HG03354 (cell line): ENCODE measurements around the gene GOLGA6L7.
"Not testable (repeated sequence)": the region's sequence is repeated elsewhere in the genome, so short reads cannot be mapped to it uniquely, and the experiment has no call there.

Experiments used
- ATAC-seq: cut with Tn5 transposase; IDR thresholded peaks from one replicate; pipeline ENCODE4 v1.9.1; 2021; ENCODE audit warnings: mild to moderate bottlenecking; ENCODE audit not compliant: unreplicated experiment, poor library complexity, severe bottlenecking

Gene GOLGA6L7

GRCh38 chr15:28848521-28848920 lies at the start of gene GOLGA6L7:
Gene GOLGA6L7, minus strand, starts transcription at chr15:28848644. Its CDS starts 95 bp downstream, at chr15:28848549.
- ATAC-seq: not testable (repeated sequence)

DNA sequence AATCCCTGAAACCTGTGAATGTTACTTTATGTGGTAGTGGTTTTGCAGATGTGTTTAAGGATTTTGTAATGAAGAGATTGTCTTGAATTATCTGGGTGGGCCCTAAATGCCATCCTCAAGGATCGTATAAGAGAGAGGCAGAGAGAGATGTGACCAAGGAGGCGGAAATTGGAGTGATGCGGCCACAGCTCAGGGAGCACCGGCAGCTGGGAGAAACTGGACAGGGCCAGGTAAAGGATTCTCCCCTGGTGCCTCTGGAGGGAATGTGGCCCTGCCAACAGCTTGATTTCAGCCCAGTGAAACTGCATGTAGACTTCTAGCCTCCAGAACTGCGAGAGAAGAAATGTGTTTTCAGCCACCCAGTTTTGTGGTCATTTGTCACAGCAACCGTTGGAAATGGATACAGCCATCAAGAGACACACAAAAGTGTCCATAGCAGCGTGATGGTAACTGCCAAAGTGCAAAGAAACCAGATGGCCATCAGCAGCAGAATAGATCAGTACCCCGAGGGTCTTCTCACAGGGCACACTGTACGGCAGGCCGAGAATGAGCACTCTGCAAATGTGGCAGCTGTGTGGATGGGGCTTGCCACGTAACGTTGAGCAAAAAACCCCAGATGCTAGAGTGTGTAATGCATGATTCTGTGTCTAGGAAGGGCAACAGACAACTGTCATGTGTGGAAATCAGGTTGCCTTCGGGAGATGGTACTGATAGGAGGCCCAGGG lies 49.6 kb upstream of the GOLGA6L7 start:
- no peak for ATAC-seq

DNA sequence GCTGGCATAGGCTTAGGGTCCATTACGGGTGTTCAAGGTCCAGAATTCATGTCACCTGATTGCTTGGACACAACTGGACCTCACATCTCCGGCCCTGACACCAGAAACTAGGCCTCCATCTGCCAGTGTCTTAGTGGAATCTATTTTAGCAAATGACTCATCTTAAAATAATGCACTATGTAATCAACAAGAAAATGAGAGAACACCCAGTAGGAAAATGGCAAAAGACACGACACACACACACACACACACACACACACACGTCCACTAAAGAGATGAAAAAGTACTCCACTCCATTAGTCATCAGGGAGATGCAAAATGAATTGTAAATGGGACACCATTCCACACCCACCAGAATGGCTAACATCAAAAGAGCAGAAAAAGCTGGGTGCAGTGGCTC lies 48.5 kb upstream of the GOLGA6L7 start:
- no peak for ATAC-seq

GRCh38 chr15:28895566-28895965 lies 47.1 kb upstream of the GOLGA6L7 start:
- ATAC-seq: no peak

GRCh38 chr15:28895146-28895545 lies 46.7 kb upstream of the GOLGA6L7 start:
- ATAC-seq: no peak

DNA sequence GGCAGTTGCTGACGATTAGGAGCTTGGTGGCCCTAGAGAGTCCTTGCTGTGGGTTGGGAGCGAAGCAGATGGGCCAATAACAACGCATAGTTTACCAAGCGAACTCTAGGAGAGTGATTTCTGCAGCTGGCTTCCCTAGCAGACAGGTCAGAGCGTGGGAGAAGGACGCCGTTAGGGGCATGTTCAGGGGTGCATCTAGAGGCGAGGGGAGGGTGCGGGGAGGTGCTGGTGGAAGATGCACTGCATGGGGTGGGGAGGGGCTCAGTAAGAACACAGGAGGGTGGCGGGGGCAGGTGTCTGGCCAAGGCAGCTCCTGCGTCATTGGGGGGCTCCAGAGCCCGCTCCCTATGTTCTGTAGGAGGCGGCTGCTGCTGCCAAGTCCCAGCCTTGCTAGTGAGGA lies 46.2 kb upstream of the GOLGA6L7 start:
- no peak for ATAC-seq

- no peak for ATAC-seq
These were observed 44.6 kb upstream of the GOLGA6L7 start for GRCh38 chr15:28892789-28893610.

- no peak for ATAC-seq
These were observed 43.1 kb upstream of the GOLGA6L7 start for GRCh38 chr15:28891588-28891987.

DNA sequence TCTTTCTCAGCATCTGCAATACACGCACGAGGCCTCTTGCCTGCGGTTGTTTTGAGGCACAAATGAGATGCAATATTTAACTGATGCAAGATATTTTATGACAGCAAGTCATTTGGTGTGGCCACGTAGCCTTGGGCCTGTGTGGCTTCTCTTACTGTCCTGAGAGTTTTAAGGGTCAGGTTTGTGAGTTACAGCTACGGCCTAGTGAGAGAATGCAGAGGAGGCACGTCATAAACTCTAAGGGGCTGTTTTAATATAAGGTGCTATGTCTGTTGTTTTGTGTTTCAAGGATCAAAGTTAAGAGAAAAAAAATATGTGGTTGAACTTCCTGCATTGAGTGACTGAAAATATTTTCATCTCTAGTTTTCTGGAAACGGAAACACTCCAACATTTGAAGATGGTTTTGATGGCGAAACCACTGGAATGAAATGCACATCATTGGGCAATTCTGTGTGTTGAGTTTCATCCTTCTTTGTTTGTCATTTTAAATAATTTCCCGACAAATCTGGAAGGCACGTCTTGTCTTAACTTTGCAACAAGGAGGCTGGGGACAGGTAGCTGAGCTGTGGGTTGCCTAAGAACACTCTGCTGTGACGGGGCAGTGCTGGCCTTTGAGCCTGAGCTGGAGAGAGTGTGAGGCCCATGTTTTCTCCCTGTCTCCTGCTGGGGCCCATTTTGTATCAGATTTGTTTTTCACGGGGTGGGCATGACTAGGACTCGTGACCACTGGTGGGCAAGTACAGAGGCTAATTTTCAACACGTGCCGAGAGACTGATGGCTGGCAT lies 42.5 kb upstream of the GOLGA6L7 start:
- no peak for ATAC-seq

DNA sequence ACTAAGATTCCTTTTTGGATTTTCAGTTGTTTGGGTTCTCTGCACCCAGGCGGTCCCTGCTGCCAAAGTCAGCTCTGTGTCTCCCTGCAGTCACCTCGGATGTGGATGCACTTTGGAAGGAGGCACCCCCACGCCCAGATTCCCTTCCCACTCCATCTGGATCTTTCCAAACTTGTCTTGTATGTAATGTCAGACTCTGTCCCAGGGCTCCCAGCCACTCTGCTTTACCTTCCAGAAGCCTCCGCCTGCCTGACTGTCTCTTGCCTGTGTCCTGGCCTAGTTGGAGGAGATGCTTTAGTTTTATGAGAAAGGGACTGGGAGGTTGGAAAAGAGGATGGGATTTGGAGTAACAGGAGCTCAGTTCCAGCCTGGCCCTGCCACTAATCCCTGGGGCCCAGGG lies 41.8 kb upstream of the GOLGA6L7 start:
- ATAC-seq: not testable (repeated sequence)

DNA sequence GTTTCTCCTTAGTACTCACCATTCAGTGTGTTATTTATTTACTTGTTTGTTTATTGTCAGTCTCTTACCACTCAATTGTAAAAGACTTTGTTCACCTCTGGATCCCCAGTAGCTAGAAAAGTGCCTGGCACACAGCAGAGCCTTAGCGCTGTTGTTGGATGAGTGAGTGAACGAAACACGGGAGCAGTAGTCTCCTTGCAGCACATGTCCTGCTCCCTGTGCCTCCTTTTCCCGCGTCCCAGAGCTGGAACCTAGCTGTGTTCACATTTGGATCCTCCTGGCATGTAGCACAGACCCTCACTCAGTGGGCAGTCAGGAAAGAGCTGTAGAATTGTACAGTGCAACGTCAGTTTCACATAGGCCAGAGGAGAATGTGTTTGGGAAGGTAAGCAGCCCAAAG lies 41.4 kb upstream of the GOLGA6L7 start:
- not testable (repeated sequence) for ATAC-seq

GRCh38 chr15:28889346-28889745 lies 40.9 kb upstream of the GOLGA6L7 start:
- ATAC-seq: no peak

- ATAC-seq: no peak
These were observed 40.5 kb upstream of the GOLGA6L7 start for GRCh38 chr15:28888900-28889299.

- ATAC-seq: no peak
These were observed 40.0 kb upstream of the GOLGA6L7 start for GRCh38 chr15:28888302-28888894.

DNA sequence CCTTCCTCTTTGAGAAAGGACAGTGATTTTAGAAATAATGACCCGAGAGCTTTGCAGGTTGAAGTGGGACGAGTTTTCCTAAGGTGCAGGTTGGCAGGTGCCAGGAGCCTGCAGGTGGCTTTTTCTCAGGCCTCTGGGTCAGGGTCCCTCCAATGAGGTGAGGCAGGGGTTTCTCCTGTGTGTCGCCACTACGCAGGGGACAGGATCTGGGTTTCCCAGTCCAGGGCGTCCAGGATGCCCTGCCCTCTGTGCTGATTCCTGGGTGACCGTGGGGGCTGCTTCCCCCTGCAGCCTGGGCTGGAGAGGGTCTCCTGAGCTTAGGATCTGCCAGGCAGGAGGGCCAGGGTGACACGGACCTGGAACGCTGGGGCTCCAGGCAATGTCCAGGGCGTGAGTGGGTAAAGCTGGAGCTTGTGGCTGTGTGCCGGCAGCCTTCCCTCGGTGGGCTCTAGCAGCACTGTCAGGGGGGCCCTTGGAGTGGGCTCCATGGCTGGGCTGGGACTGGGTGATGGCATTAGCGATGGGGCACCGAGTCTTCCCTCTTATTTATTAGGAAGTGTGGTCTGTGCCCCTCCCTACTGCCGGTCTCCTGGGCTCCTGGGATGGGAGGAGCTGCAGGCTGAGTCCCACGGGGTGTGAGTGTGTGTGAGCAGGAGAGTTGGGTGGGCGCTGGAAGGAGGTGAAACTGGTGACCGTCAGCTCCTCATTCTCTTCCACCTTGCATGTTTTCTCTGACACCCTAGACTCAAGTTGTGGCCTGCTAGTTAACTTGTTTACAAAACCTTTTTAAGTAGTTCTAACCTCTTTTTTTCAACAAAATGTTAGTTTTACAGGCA lies 39.1 kb upstream of the GOLGA6L7 start:
- ATAC-seq: no peak

- ATAC-seq: no peak
These were observed 38.2 kb upstream of the GOLGA6L7 start for GRCh38 chr15:28886431-28887338.

DNA sequence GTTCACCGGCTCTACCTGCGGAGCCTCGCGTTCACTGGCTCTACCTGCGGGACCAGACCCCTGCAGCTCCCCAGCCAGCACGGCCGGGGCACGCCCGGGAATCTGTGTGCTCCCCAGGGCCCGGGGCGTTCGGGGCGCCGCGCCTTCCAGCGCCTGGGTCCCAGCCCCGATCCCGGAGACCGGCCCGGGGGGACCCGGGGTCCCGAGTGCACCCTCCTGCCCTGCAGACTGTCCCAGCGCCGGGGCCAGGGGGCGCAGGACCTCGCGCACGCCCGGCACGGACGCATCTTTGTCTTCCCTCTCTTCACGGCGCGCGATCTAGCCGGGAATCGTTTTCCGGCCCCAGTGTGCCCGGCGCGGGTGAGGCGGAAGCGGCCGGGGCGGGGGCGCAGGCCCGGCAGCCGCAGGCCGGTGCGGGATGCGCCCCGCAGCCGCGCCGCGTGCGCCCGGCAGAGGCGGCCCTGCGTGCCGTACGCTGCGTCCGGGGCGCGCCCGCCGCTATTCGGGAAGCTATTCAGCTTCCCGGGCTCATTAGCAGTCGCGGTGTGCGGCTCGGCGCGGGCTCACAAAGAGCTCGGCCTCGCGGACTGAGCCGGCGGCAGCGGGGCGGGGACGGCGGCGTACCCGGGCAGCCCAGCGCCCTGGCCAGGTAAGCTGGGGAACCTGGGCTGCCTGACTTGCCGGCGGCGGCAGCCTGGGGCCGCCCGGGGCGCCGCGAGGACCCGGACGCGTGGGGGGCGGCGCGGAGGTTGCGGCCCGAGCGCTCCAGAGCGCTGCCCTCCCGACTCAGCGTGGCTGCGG lies 37.4 kb upstream of the GOLGA6L7 start, which contains the start of gene APBA2:
TSS of gene APBA2 (plus strand) at position 345 of the 801 bp plus-strand sequence. CDS start 167,911 bp downstream, outside the sequence.
- no peak for ATAC-seq
